Activated naive CD4-positive, alpha-beta T cell treated with anti-CD3 and anti-CD28 coated beads, Interleukin-2, amount 50 U/mL, for 24 hours (primary cell): ENCODE measurements around the gene MND1.

ENCODE experiments used
- H3K27ac Mint-ChIP-seq: one replicate; pipeline ENCODE4 v1.8.0; 2021; ENCODE audit warnings: mild to moderate bottlenecking, mixed read lengths
- H3K27me3 Mint-ChIP-seq: one replicate; pipeline ENCODE4 v1.8.0; 2021; ENCODE audit warnings: mixed read lengths
- H3K36me3 Mint-ChIP-seq: one replicate; pipeline ENCODE4 v1.8.0; 2021; ENCODE audit warnings: mixed read lengths
- H3K4me1 Mint-ChIP-seq: one replicate; pipeline ENCODE4 v1.8.0; 2021; ENCODE audit warnings: mixed read lengths
- H3K4me3 Mint-ChIP-seq: one replicate; pipeline ENCODE4 v1.8.0; 2021; ENCODE audit warnings: mild to moderate bottlenecking, mixed read lengths
- H3K9me3 Mint-ChIP-seq: one replicate; pipeline ENCODE4 v1.8.0; 2021; ENCODE audit warnings: mixed read lengths

MND1 gene

DNA sequence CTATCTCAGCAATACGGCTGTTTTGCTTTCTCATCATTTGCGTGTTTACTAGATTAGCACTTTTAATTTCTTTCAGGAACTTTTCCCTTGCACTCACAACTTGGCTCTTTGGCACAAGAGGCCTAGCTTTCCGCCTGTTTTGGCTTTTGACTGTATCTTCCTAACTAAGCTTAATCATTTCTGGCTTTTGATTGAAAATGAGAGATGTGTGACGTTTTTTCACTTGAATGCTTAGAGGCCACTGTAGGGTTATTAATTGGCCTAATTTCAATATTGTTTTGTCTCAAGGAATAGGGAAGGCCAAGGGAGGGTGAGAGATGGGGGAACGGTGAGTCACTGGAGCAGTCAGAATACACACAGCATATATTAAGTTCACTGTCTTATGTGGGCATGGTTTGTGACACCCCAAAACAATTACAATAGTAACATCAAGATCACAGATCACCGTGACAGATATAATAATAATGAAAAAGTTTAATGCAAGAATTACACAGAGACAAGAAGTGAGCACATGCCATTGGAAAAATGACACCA lies 27.3 kb downstream of the MND1 start:
- H3K4me1 Mint-ChIP-seq: peaks cover 16% of the 10 kb centered on the region
- peaks cover 10% of the 10 kb centered on the region for H3K36me3 Mint-ChIP-seq
- no peak overlapping the region for H3K27ac Mint-ChIP-seq
- H3K9me3 Mint-ChIP-seq: peaks cover 6% of the 10 kb centered on the region
- no peak overlapping the region for H3K4me3 Mint-ChIP-seq
- H3K27me3 Mint-ChIP-seq: no peaks in the 10 kb centered on the region

DNA sequence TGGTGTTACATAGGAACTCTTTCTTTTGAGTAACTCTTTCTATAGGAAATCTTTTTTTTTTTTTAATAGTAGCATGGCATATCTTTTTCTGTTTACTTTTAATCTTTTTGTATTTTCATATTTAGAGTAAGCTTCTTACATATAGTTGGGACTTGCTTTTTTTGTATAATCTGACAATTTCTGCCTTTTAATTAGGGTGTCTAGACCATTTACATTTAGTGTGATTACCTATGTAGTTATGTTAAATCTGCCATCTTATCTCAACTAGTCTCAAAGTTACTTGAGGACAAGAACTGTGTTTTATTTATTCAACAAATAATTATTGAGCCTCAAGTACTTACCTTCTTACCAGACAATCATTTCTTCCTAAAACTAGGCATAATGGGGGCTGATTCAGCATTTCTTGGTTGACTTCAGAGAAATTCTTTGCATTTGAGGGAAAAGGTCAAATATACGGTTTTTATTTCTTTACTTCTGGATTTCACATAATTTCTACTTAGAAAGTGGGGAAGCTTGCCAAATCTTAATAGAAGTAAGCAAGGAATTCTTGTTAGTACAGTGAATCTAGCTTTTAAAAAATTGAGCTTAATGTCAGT lies 28.6 kb downstream of the MND1 start:
- H3K27me3 Mint-ChIP-seq: no peaks in the 10 kb centered on the region
- H3K4me1 Mint-ChIP-seq: peaks cover 3% of the 10 kb centered on the region
- no peak overlapping the region for H3K4me3 Mint-ChIP-seq
- no peak overlapping the region for H3K27ac Mint-ChIP-seq
- peaks cover 6% of the 10 kb centered on the region for H3K9me3 Mint-ChIP-seq
- peaks cover 7% of the 10 kb centered on the region for H3K36me3 Mint-ChIP-seq

DNA sequence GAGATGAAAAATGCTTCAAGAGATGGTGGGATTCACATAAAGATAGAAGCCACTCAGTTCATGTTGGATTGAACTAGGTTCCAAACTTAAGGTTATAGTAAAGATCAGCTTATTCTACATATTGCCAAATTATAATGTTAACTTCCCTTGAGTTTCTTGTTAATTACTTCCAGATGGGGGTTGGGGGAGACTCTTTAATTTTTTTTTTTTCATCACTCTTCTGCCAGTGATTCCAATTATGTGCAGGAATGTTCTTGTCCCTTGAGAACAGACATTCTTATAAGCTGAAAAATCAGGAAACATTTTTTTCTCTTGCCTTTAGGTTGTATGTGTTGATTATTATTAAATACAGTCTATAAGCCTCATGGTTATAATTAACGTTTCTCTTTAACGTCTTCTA lies 30.0 kb downstream of the MND1 start:
- H3K4me1 Mint-ChIP-seq: no peaks in the 10 kb centered on the region
- H3K27me3 Mint-ChIP-seq: no peaks in the 10 kb centered on the region
- H3K36me3 Mint-ChIP-seq: peaks cover 5% of the 10 kb centered on the region
- H3K4me3 Mint-ChIP-seq: no peak overlapping the region
- peaks cover 6% of the 10 kb centered on the region for H3K9me3 Mint-ChIP-seq
- no peak overlapping the region for H3K27ac Mint-ChIP-seq

- Mint-ChIP-seq H3K9me3 (peaks cover 6% of the 10 kb centered on the region), H3K27ac (no peak overlapping the region), H3K27me3 (no peaks in the 10 kb centered on the region), H3K36me3 (peaks cover 5% of the 10 kb centered on the region), H3K4me3 (no peak overlapping the region), H3K4me1 (no peaks in the 10 kb centered on the region)
Measured at GRCh38 chr4:153375303-153375702, 30.8 kb downstream of the MND1 start.

GRCh38 chr4:153383131-153383530 lies 38.6 kb downstream of the MND1 start:
- no peaks in the 10 kb centered on the region for H3K4me1 Mint-ChIP-seq
- no peaks in the 10 kb centered on the region for H3K9me3 Mint-ChIP-seq
- H3K27ac Mint-ChIP-seq: no peak overlapping the region
- no peak overlapping the region for H3K4me3 Mint-ChIP-seq
- no peaks in the 10 kb centered on the region for H3K27me3 Mint-ChIP-seq
- H3K36me3 Mint-ChIP-seq: peaks cover 5% of the 10 kb centered on the region

- Mint-ChIP-seq H3K27me3 (no peaks in the 10 kb centered on the region), H3K36me3 (peaks cover 5% of the 10 kb centered on the region), H3K9me3 (no peaks in the 10 kb centered on the region), H3K4me1 (no peaks in the 10 kb centered on the region), H3K4me3 (no peak overlapping the region), H3K27ac (no peak overlapping the region)
Measured at GRCh38 chr4:153384160-153384559, 39.7 kb downstream of the MND1 start.

DNA sequence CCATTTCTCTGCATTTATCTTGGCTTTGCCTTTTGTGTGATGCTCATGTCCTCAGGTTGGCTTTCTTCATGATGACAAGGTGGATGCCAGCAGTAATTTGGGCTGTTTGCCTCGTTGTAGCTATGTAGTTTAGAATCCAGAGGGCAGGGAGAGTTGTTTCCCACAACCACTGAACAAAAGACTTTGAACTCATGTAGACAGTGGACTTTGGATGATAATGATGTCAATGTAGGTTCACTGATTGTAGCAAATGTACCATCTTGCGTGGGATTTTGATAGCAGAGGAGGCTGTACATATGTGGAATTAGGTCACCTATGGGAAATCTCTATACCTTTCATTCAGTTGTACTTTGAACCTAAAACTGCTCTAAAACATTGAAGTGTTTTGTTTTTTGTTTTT lies 41.3 kb downstream of the MND1 start:
- H3K36me3 Mint-ChIP-seq: peaks cover 5% of the 10 kb centered on the region
- no peaks in the 10 kb centered on the region for H3K27me3 Mint-ChIP-seq
- H3K27ac Mint-ChIP-seq: no peak overlapping the region
- no peak overlapping the region for H3K4me3 Mint-ChIP-seq
- no peaks in the 10 kb centered on the region for H3K9me3 Mint-ChIP-seq
- H3K4me1 Mint-ChIP-seq: no peaks in the 10 kb centered on the region

DNA sequence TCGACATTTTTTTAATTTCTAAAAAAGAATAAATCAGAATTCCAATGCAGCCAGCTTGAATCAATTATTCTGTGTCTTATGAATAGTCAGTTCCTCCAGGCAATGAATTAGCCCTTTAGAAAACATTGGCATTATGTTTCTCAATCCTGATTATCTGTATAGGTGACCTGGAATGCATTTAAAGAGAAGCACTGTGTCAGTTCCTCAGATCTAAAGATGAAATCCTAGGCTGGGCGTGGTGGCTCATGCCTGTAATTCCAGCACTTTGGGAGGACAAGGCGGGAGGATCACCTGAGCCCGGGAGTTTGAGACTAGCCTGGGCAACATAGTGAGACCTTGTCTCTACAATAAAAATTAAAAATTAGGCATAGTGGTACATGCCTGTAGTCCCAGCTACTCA lies 43.5 kb downstream of the MND1 start:
- Mint-ChIP-seq H3K36me3 (peaks cover 4% of the 10 kb centered on the region), H3K4me1 (no peaks in the 10 kb centered on the region), H3K4me3 (no peak overlapping the region)

GRCh38 chr4:153393397-153393796 lies 48.9 kb downstream of the MND1 start:
- no peak overlapping the region for H3K4me3 Mint-ChIP-seq
- H3K9me3 Mint-ChIP-seq: no peaks in the 10 kb centered on the region
- no peaks in the 10 kb centered on the region for H3K36me3 Mint-ChIP-seq
- H3K27ac Mint-ChIP-seq: no peak overlapping the region
- no peaks in the 10 kb centered on the region for H3K27me3 Mint-ChIP-seq
- peaks cover 9% of the 10 kb centered on the region for H3K4me1 Mint-ChIP-seq

More for the DNA sequence above, 43.5 kb downstream of the MND1 start:
- Mint-ChIP-seq H3K27ac (no peak overlapping the region), H3K9me3 (no peaks in the 10 kb centered on the region), H3K27me3 (no peaks in the 10 kb centered on the region)

DNA sequence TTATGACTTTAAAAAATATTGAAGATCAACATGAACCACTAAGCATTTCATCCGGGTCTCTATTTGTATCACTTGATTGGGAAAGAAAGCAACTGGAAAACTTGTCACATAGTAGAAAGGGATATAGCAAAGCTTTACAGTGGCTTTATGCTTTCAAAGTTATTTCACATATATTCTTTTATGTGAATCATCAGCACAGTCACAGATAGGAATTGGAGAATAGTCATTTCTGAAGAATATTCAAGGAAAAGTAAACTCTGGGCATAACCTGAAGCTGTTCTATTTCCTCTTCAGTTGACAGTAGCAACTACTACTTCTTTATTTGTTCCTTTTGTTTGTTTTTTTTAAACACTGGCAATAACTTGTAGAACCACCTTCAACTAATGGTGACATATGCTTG lies 50.5 kb downstream of the MND1 start:
- H3K4me3 Mint-ChIP-seq: no peak overlapping the region
- no peaks in the 10 kb centered on the region for H3K9me3 Mint-ChIP-seq
- H3K27ac Mint-ChIP-seq: no peak overlapping the region
- peaks cover 19% of the 10 kb centered on the region for H3K4me1 Mint-ChIP-seq
- no peaks in the 10 kb centered on the region for H3K27me3 Mint-ChIP-seq
- no peaks in the 10 kb centered on the region for H3K36me3 Mint-ChIP-seq

GRCh38 chr4:153398713-153399112 lies 54.2 kb downstream of the MND1 start:
- Mint-ChIP-seq H3K36me3 (no peaks in the 10 kb centered on the region), H3K9me3 (no peaks in the 10 kb centered on the region), H3K27ac (no peak overlapping the region), H3K4me1 (peaks cover 19% of the 10 kb centered on the region), H3K27me3 (no peaks in the 10 kb centered on the region), H3K4me3 (no peak overlapping the region)

GRCh38 chr4:153399358-153399757 lies 54.9 kb downstream of the MND1 start:
- Mint-ChIP-seq H3K4me3 (no peak overlapping the region), H3K4me1 (peaks cover 19% of the 10 kb centered on the region), H3K9me3 (no peaks in the 10 kb centered on the region), H3K36me3 (no peaks in the 10 kb centered on the region), H3K27ac (no peak overlapping the region), H3K27me3 (no peaks in the 10 kb centered on the region)

GRCh38 chr4:153401501-153401900 lies 57.0 kb downstream of the MND1 start:
- Mint-ChIP-seq H3K27me3 (no peaks in the 10 kb centered on the region), H3K4me1 (peaks cover 19% of the 10 kb centered on the region), H3K36me3 (peaks cover under 1% of the 10 kb centered on the region), H3K9me3 (no peaks in the 10 kb centered on the region), H3K27ac (no peak overlapping the region), H3K4me3 (no peak overlapping the region)

DNA sequence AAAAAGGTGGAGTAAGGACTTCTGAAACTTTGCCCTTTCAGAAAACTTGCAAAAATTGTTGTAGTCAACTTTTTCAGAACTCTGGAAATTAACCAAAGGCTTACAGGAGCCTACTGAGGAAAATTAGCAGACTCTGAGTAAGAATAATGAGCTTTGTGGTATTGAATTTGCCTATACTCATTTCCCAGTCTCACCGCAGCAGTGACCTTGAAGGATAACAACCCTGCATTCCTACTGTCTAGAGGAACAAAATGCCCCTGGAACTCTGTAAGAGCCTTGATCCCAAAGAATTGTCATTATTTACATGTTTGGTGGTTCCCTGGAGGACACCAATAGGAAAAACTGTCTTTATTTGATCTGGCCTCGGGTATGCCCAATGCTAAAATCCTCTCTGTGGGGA lies 57.9 kb downstream of the MND1 start:
- H3K27me3 Mint-ChIP-seq: no peaks in the 10 kb centered on the region
- H3K4me1 Mint-ChIP-seq: peaks cover 19% of the 10 kb centered on the region
- H3K36me3 Mint-ChIP-seq: peaks cover 1% of the 10 kb centered on the region
- H3K4me3 Mint-ChIP-seq: no peak overlapping the region
- no peak overlapping the region for H3K27ac Mint-ChIP-seq
- no peaks in the 10 kb centered on the region for H3K9me3 Mint-ChIP-seq

DNA sequence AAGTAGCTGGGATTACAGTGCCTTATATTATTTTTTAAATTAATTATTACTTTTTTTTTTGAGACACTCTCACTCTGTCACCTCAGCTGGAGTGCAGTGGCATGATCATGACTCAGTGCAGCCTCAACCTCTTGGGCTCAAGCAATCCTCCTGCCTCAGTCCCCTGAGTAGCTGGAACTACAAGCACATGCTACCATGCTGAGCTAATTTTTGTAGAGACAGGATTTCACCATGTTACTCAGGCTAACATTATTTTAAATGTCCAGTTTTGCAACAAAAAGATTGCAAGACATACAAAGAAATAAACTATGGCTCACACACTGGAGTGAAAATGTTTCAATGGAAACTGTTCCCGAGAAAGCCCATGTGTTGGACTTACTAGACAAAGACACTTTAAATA lies 59.2 kb downstream of the MND1 start:
- no peaks in the 10 kb centered on the region for H3K27me3 Mint-ChIP-seq
- H3K9me3 Mint-ChIP-seq: no peaks in the 10 kb centered on the region
- peaks cover 1% of the 10 kb centered on the region for H3K36me3 Mint-ChIP-seq
- H3K4me1 Mint-ChIP-seq: peaks cover 7% of the 10 kb centered on the region
- H3K27ac Mint-ChIP-seq: no peak overlapping the region
- H3K4me3 Mint-ChIP-seq: no peak overlapping the region

GRCh38 chr4:153407906-153408305 lies 63.4 kb downstream of the MND1 start:
- peaks cover 16% of the 10 kb centered on the region for H3K4me1 Mint-ChIP-seq

DNA sequence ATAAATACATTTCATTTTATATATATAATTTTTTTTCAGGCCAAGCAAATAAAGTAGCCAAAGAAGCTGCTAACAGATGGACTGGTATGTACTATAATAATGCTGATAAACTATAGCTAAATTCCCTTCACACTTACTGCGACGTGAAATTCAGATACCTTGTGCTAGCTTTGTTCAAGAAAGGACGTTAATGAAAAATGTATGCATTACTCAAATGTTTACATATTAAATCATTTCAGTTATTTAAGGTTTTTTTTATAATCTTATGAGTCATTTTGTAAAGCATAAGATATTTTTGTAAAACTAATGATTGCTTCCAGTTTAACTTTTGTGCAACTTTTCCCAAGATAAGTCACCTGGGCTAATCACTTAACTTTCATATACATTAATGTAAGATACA lies 64.4 kb downstream of the MND1 start:
- Mint-ChIP-seq H3K27ac (no peak overlapping the region), H3K27me3 (no peaks in the 10 kb centered on the region), H3K4me3 (no peak overlapping the region), H3K4me1 (peaks cover 16% of the 10 kb centered on the region), H3K36me3 (peaks cover 1% of the 10 kb centered on the region), H3K9me3 (no peaks in the 10 kb centered on the region)

More at GRCh38 chr4:153407906-153408305, 63.4 kb downstream of the MND1 start:
- H3K27ac Mint-ChIP-seq: no peak overlapping the region
- H3K36me3 Mint-ChIP-seq: peaks cover 1% of the 10 kb centered on the region
- H3K4me3 Mint-ChIP-seq: no peak overlapping the region
- no peaks in the 10 kb centered on the region for H3K27me3 Mint-ChIP-seq
- H3K9me3 Mint-ChIP-seq: no peaks in the 10 kb centered on the region
